ENCODE data around the gene NACA2. TPM values are rescaled to one million over a fixed set of nuclear protein-coding genes. Genes with fewer than 3 reads are reported as not detected.
"Not testable (repeated sequence)": the region's sequence is repeated elsewhere in the genome, so short reads cannot be mapped to it uniquely, and the experiment has no call there.

Gene NACA2
- total and polyA plus RNA-seq, 2 experiments from 2014 or later: not detected

- H3K4me3 ChIP-seq: no peak overlapping the region
- peaks cover 5% of the 10 kb centered on the region for H3K27me3 ChIP-seq
- H3K4me1 ChIP-seq (ENCODE audit: low read depth): no peaks in the 10 kb centered on the region
- no peak overlapping the region for H3K27ac ChIP-seq
- no peaks in the 10 kb centered on the region for H3K36me3 ChIP-seq
- no peaks in the 10 kb centered on the region for H3K9me3 ChIP-seq (ENCODE audit: low read depth)
- TF ChIP-seq, protein P1, sequence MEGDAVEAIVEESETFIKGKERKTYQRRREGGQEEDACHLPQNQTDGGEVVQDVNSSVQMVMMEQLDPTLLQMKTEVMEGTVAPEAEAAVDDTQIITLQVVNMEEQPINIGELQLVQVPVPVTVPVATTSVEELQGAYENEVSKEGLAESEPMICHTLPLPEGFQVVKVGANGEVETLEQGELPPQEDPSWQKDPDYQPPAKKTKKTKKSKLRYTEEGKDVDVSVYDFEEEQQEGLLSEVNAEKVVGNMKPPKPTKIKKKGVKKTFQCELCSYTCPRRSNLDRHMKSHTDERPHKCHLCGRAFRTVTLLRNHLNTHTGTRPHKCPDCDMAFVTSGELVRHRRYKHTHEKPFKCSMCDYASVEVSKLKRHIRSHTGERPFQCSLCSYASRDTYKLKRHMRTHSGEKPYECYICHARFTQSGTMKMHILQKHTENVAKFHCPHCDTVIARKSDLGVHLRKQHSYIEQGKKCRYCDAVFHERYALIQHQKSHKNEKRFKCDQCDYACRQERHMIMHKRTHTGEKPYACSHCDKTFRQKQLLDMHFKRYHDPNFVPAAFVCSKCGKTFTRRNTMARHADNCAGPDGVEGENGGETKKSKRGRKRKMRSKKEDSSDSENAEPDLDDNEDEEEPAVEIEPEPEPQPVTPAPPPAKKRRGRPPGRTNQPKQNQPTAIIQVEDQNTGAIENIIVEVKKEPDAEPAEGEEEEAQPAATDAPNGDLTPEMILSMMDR (IDR thresholded peaks at IDR 0.05; ENCODE audit: low read depth, low read length): no peak
- no peak for DNase-seq (ENCODE audit: low read depth in 1 of 2, low spot score in 1 of 2)
Measured at GRCh38 chr17:61587242-61587641, 3.8 kb downstream of the NACA2 start.

DNA sequence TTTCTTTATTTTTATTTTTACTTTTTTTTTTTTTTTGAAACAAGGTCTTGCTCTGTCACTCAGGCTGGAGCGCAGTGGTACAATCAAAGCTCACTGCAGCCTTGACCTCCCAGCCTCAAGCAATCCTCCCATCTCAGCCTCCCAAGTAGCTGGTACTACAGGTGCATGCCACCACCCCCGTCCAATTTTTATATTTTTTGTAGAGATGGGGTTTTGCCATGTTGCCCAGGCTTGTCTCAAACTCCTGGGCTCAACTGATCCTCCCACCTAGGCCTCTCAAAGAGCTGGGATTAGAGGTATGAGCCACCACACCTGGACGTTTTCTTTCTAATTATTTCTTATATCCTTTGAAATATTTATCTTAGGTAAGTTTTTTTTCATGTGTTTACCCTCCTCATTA is 4.4 kb downstream of the NACA2 start:
- not testable (repeated sequence) for H3K27me3 ChIP-seq; H3K9me3 ChIP-seq (ENCODE audit: low read depth); H3K27ac ChIP-seq; DNase-seq (ENCODE audit: low read depth in 1 of 2, low spot score in 1 of 2); H3K4me3 ChIP-seq; H3K36me3 ChIP-seq; H3K4me1 ChIP-seq (ENCODE audit: low read depth)

DNA sequence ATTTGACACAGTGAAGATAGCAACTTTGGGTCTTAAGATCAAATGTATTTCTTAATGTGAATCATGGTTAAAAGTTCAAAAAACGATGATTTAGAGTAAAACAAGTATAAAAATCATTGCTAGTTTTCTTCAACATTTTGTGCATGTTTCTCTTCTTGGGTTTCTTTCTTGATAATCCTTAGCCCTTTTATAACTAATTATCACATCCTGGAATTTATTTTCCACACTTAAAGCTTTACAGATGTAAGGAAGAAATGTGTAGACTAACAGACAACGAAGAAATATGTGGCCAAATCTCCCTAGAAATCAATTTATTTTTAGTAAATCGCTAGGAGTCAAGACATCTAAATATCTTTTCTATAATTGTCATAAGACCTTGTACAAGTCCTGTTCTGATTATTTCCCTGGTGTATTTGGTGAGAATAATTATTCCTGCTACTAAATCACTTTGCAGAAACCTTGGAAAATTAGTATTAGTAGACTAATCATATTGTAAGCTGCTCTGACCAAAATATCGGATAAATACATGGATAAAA is 4.9 kb downstream of the NACA2 start:
- no peaks in the 10 kb centered on the region for H3K36me3 ChIP-seq
- TF ChIP-seq, protein P1 (IDR thresholded peaks at IDR 0.05; ENCODE audit: low read depth, low read length): no peak
- peaks cover 5% of the 10 kb centered on the region for H3K27me3 ChIP-seq

GRCh38 chr17:61584866-61585265 is 6.2 kb downstream of the NACA2 start:
- Histone ChIP-seq H3K4me3 (no peak overlapping the region), H3K27me3 (peaks cover 5% of the 10 kb centered on the region), H3K4me1 (ENCODE audit: low read depth) (no peaks in the 10 kb centered on the region), H3K27ac (no peak overlapping the region), H3K9me3 (ENCODE audit: low read depth) (no peaks in the 10 kb centered on the region), H3K36me3 (no peaks in the 10 kb centered on the region)
- TF ChIP-seq, protein P1 (IDR thresholded peaks at IDR 0.05; ENCODE audit: low read depth, low read length): no peak
- no peak for DNase-seq (ENCODE audit: low read depth in 1 of 2, low spot score in 1 of 2)

More for the DNA sequence above, 4.9 kb downstream of the NACA2 start:
- Histone ChIP-seq H3K4me3 (no peak overlapping the region), H3K27ac (no peak overlapping the region), H3K9me3 (ENCODE audit: low read depth) (no peaks in the 10 kb centered on the region), H3K4me1 (ENCODE audit: low read depth) (no peaks in the 10 kb centered on the region)
- no peak for DNase-seq (ENCODE audit: low read depth in 1 of 2, low spot score in 1 of 2)

GRCh38 chr17:61584266-61584665 is 6.8 kb downstream of the NACA2 start:
- Histone ChIP-seq H3K27me3 (peaks cover 5% of the 10 kb centered on the region), H3K4me1 (ENCODE audit: low read depth) (no peaks in the 10 kb centered on the region), H3K9me3 (ENCODE audit: low read depth) (no peaks in the 10 kb centered on the region), H3K27ac (no peak overlapping the region), H3K36me3 (no peaks in the 10 kb centered on the region), H3K4me3 (no peak overlapping the region)
- no peak for DNase-seq (ENCODE audit: low read depth in 1 of 2, low spot score in 1 of 2)
- TF ChIP-seq, protein P1 (IDR thresholded peaks at IDR 0.05; ENCODE audit: low read depth, low read length): no peak

- Histone ChIP-seq H3K9me3 (ENCODE audit: low read depth) (no peaks in the 10 kb centered on the region), H3K4me1 (ENCODE audit: low read depth) (no peaks in the 10 kb centered on the region), H3K27ac (no peak overlapping the region), H3K27me3 (peaks cover 5% of the 10 kb centered on the region), H3K4me3 (no peak overlapping the region), H3K36me3 (no peaks in the 10 kb centered on the region)
- TF ChIP-seq, protein P1 (IDR thresholded peaks at IDR 0.05; ENCODE audit: low read depth, low read length): no peak
- no peak for DNase-seq (ENCODE audit: low read depth in 1 of 2, low spot score in 1 of 2)
Measured at GRCh38 chr17:61583660-61584264, 7.3 kb downstream of the NACA2 start.

Measured in cardiac muscle cell (in vitro differentiated cells and primary cell).